Thoracic aorta (tissue), 2 donors: ENCODE results near the gene TRIP10. TPM values are rescaled to one million over a fixed set of nuclear protein-coding genes. Genes with fewer than 3 reads are reported as not detected.

Experiments
- ATAC-seq: fragments of 150-250 bp; one replicate; pipeline ENCODE4 v1.8.0; 2017; ENCODE audit warnings: low read depth; ENCODE audit not compliant: insufficient number of reproducible peaks, low FRiP score
- DNase-seq: peaks from one replicate; pipeline ENCODE4 v3.0.0-alpha.2; 2020; ENCODE audit warnings: low spot score
- H3K27ac ChIP-seq, 2 donors: fragments of 200-600 bp; sonication (generic); 1 replicate in 1 of 2; 2 replicates in 1 of 2; pipeline ENCODE4 v1.5.1; 2016; ENCODE audit warnings: mild to moderate bottlenecking in 2 of 2, moderate library complexity in 2 of 2
- H3K27me3 ChIP-seq: fragments of 200-600 bp; sonication (generic); replicated peaks from 2 replicates; pipeline ENCODE4 v1.6.0; 2016; ENCODE audit warnings: mild to moderate bottlenecking; ENCODE audit not compliant: insufficient read depth
- H3K36me3 ChIP-seq: fragments of 200-600 bp; sonication (generic); one replicate; pipeline ENCODE4 v1.5.1; 2016
- H3K4me1 ChIP-seq, 2 donors: fragments of 200-600 bp; sonication (generic); 1 replicate in 1 of 2; 2 replicates in 1 of 2; pipeline versions ENCODE4 v1.5.1 to v1.6.0; 2016; ENCODE audit warnings: low read depth in 2 of 2, mild to moderate bottlenecking in 1 of 2; ENCODE audit not compliant: control insufficient read depth in 1 of 2
- H3K4me3 ChIP-seq: fragments of 200-600 bp; sonication (generic); 2 replicates; pipeline ENCODE4 v1.5.1; 2016; ENCODE audit warnings: mild to moderate bottlenecking
- H3K9me3 ChIP-seq: fragments of 200-600 bp; sonication (generic); 2 replicates; pipeline ENCODE4 v1.5.1; 2016
- CTCF ChIP-seq: fragments of 200-600 bp; sonication (generic); IDR thresholded peaks from one replicate; pipeline ENCODE4 v1.5.1; 2019; ENCODE audit warnings: antibody characterized with exemption
- total RNA-seq, 2 donors: library from RNA; depleted of rRNA; stranded (reverse); fragments of >200 nt; gene quantifications; one replicate each; pipeline versions ENCODE4 v1.1.0 to v1.2.3, GENCODE V29; 2016

Gene TRIP10
- total RNA-seq, 2 donors from 2014 or later: 98.2 to 105 TPM

DNA sequence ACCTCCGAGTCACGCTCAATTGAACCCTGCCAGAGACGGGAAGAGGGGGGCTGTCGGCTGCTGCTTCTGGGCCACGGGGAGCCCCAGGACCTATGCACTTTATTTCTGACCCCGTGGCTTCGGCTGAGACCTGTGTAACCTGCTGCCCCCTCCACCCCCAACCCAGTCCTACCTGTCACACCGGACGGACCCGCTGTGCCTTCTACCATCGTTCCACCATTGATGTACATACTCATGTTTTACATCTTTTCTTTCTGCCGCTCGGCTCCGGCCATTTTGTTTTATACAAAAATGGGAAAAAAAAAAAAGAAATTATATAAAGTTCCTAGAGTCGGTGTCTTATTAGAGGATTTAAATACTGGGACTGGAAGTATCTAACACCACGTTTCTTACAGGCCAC, 11.7 kb downstream of the TRIP10 start:
- Histone ChIP-seq H3K9me3 (no peaks in the 10 kb centered on the region), H3K4me3 (no peak overlapping the region), H3K27me3 (no peaks in the 10 kb centered on the region), H3K36me3 (peaks cover 53% of the 10 kb centered on the region), H3K4me1 (peaks cover 4 to 13% of the 10 kb centered on the region in 2 donors), H3K27ac (no peak overlapping the region)
- TF ChIP-seq CTCF: no peak
- no peak for ATAC-seq
- DNase-seq: no peak

GRCh38 chr19:6752256-6753177, 13.0 kb downstream of the TRIP10 start:
- no peak for DNase-seq
- peaks cover 42% of the 10 kb centered on the region for H3K36me3 ChIP-seq
- peaks cover 4 to 13% of the 10 kb centered on the region in 2 donors for H3K4me1 ChIP-seq
- TF ChIP-seq CTCF: no peak
- peak overlapping the region in 1 of 2 donors; percentile 41 for H3K27ac ChIP-seq
- no peak for ATAC-seq
- H3K4me3 ChIP-seq: peak overlapping the region; percentile 68
- H3K9me3 ChIP-seq: no peaks in the 10 kb centered on the region
- H3K27me3 ChIP-seq: no peaks in the 10 kb centered on the region

GRCh38 chr19:6753178-6754031, 13.9 kb downstream of the TRIP10 start:
- DNase-seq (no peak), ATAC-seq (peak; percentile 62)
- Histone ChIP-seq H3K27ac (peak overlapping the region; percentile 34 to 41), H3K27me3 (no peaks in the 10 kb centered on the region), H3K4me3 (peak overlapping the region; percentile 68), H3K4me1 (peaks cover 4 to 13% of the 10 kb centered on the region in 2 donors), H3K9me3 (no peaks in the 10 kb centered on the region), H3K36me3 (peaks cover 33% of the 10 kb centered on the region)
- peak; percentile 49 for TF ChIP-seq CTCF

DNA sequence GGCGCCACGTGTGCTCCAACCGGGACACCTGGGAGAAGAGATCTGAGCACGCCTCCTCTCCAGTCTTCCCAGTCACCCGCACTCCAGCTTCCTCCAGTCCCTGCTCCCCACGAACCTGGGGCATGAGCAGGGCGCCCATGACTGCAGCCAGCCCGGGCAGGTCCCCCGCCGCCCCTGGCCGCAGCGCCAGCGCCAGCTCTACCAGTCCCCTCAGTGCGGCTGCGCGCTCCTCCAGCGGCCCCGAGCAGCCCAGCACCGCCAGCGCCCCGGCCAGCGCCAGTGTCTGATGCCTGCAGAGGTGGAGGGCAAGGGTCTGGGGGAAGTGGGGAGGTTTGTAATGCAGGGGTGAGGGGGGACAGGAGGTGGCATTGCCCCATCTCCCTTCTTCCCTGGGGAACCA, 14.7 kb downstream of the TRIP10 start:
- H3K27ac ChIP-seq: no peak overlapping the region
- no peak overlapping the region for H3K4me3 ChIP-seq
- peaks cover 28% of the 10 kb centered on the region for H3K36me3 ChIP-seq
- no peaks in the 10 kb centered on the region for H3K9me3 ChIP-seq
- no peak for DNase-seq
- H3K4me1 ChIP-seq: peaks cover 4 to 13% of the 10 kb centered on the region in 2 donors
- ATAC-seq: no peak
- no peak for TF ChIP-seq CTCF
- H3K27me3 ChIP-seq: no peaks in the 10 kb centered on the region
